HG03565 (cell line): ENCODE data around the gene EPHB4.
"Not testable (repeated sequence)": the region's sequence is repeated elsewhere in the genome, so short reads cannot be mapped to it uniquely, and the experiment has no call there.

ENCODE experiments used
- ATAC-seq: cut with Tn5 transposase; IDR thresholded peaks from one replicate; pipeline ENCODE4 v1.9.1; 2021; ENCODE audit warnings: mild to moderate bottlenecking, moderate library complexity; ENCODE audit not compliant: unreplicated experiment

The EPHB4 gene

DNA sequence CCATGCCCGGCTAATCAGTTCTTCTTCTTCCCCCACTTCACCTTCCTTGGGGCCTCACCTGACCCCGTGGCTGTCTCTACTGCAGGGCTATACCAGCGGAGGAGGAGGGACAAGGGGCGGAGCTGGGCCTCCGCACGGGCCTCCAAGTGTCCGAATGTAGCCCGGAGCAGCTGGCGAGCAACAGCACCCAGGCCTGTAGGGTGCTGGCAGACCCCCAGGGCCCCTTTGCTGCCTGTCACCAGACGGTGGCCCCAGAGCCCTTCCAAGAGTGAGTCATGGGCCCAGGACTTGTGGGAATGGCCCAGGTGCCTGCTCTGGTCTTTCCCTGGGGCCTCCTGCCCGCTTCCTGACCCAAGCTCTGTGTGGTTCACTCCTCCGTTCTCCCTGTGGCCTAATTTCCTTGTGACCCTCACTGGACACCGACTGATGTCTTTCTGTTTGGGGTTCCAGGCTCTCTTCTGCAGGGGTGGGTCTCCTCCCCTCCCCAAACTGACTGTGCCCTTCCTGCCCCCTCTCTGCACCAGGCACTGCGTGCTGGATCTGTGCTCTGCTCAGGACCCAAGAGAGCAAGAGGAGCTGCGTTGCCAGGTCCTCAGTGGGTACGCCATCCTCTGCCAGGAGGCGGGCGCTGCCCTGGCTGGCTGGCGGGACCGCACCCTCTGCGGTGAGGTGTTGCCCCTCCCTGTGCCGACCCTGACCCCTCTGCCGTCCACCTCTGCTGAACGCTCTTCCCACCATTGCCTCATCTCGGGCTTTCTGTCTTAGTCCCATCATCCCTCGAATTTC lies 35.2 kb downstream of the EPHB4 start:
- no peak for ATAC-seq

DNA sequence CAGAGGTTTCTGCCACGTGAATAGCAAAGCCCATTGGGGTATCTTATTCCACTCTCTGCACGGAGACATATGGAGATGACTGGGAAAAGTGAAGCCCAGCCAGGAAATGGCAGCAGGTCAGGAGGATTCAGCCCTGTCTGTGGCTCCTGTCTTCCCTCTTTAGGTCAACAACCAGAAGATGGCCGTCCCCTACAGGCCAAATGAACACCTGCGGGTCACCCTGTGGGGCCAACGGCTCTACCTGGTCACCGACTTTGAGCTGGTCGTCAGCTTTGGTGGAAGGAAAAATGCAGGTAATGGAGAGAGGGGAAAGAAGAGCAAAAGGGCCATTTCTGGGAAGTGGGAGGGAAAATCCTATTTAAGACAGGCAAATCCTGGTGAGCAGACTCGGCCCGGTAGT lies 38.3 kb downstream of the EPHB4 start:
- no peak for ATAC-seq

DNA sequence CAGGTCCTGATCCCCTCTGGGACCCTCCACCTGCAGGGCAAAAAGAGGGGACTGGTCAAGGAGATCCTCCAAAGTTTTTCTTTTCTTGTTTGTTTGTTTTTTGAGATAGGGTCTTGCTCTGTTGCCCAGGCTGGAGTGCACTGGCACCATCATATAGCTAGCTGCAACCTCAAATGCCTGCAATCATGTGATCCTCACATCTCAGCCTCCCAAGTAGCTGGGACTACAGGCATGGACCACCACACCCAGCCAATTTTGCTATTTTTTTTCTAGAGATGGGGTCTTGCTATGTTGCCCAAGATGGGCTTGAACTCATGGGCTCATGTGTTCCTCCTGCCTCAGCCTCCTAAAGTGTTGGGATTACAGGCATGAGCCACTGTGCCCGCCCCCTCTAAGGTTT lies 41.0 kb downstream of the EPHB4 start:
- ATAC-seq: no peak

DNA sequence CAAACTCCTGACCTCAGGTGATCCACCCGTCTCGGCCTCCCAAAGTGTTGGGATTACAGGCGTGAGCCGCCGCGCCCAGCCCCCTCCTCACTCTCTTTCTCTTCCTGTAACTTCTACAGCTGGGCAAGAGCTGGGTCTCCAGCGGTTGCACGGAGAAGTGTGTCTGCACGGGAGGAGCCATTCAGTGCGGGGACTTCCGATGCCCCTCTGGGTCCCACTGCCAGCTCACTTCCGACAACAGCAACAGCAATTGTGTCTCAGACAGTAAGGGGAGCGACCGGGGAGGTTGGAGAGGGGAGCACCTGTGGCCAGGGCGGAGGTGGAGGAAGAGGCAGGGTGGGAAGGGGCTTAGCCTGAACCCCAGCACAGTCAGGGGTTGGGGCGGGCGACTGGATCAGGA lies 41.4 kb downstream of the EPHB4 start:
- ATAC-seq: no peak

DNA sequence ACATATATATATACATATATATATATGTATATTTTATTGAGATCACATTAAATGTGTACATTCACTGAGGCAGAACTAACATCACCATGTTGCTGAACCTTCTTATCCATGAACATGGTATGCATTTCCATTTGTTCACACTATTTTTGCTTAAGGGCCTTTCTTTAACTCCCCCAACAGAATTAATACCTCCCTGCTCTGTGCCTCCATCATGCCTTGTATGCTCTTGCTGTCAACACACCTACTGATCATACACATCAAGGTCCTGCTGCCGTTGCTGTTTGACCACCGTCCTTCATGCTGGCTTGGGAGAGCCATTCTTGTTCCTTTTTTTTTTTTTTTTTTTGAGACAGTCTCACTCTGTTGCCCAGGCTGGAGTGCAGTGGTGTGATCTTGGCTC lies 43.5 kb downstream of the EPHB4 start:
- no peak for ATAC-seq

DNA sequence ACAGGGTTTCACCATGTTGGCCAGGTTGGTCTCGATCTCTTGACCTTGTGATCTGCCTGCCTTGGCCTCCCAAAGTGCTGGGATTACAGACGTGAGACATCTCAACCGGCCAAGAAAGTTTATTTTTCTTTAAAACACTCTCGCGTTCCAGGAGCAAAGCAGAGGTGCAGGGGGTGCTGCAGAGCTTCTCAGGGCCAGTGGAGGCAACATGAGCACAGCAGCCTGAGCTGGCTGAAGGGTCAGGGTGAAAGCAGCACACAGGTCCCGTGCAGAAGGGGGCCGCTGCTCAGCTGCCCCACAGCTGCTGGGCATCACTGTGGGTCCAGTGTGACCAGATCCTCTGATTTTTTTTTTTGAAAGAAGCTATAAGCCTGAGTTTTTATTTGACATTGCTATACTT lies 46.1 kb downstream of the EPHB4 start:
- no peak for ATAC-seq

DNA sequence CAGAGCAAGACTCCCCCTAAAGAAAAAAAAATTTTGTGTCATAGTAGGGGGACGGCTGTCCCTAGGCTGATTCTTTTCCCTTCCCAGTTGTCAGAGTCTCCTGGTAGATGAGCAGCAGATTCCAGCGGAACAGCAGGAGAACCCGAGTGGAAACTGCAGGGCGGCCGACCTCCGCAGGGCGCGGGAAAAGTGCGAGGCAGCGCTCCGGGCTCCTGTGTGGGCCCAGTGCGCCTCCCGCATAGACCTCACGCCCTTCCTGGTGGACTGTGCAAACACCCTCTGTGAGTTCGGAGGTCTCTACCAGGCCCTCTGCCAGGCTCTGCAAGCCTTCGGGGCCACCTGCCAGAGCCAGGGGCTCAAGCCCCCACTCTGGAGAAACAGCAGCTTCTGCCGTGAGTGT lies 48.0 kb downstream of the EPHB4 start:
- ATAC-seq: no peak

DNA sequence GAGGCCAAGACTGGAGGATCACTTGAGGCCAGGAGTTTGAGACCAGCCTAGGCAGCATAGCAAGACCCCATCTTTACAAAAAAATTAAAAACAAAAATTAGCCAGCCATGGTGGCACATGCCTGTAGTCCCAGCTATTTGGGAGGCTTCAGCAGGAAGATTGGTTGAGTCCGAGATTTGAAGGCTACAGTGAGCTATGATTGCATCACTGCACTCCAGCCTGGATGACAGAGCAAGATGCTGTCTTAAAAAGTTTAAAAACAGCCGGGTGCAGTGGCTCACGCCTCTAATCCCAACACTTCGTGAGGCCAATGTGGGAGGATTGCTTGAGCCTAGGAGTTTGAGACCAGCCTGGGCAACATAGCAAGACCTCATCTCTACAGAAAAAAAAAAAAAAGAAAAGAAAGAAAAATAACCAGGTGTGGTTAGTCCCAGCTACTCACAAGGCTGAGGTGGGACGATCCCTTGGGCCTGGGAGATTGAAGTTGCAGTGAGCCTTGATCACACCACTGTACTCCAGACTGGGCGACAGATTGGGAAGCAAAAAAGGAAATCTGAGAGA lies 49.2 kb downstream of the EPHB4 start:
- no peak for ATAC-seq

DNA sequence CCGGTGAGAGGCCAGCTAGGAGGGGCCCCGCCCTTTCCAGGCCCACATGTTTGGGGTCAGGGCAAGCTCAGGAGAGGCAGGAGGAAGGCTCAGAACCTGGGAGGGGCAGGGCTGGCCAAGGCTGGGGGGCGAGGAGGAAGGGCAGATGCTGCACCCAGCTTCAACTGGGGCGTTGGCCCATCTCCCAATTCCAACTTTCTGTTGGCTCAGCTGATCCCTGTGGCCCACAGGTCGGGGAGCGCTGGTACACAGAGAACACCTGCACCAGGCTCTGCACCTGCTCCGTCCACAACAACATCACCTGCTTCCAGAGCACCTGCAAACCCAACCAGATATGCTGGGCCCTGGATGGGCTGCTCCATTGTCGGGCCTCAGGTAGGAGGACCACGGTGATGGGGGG lies 53.8 kb downstream of the EPHB4 start:
- no peak for ATAC-seq

DNA sequence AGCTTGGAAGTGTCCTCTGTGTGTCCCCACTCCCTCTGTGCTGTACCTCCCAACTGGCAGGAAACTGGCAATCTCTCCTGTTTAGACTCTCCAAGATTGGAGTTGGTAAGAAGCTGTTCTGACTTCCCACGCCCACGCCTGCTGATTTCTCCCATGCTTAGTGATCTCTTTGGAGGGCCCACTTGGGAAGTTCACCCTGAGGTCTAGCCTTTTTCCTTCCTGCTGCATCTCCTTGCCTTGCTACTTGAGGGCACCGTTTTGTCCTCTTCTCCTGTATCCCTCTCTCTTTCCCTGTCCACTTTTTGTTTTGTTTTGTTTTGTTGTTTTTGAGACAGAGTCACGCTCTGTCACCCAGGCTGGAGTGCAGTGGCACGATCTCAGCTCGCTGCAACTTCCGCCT lies 58.5 kb downstream of the EPHB4 start:
- ATAC-seq: no peak

DNA sequence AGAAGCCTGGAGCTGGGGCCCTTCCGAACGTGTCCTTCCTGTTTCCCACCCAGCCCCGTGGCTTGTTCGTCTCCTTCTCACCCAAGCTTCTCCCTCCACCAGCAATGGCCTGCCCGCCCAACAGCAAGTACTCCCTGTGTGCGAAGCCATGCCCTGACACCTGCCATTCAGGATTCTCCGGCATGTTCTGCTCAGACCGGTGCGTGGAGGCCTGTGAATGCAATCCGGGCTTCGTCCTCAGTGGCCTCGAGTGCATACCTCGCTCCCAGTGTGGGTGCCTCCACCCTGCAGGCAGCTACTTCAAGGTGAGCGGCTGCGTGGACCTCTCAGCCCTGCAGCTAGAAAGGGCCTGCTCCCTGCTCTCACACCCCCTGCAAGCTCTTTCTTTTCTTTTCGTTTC lies 62.1 kb downstream of the EPHB4 start:
- no peak for ATAC-seq

DNA sequence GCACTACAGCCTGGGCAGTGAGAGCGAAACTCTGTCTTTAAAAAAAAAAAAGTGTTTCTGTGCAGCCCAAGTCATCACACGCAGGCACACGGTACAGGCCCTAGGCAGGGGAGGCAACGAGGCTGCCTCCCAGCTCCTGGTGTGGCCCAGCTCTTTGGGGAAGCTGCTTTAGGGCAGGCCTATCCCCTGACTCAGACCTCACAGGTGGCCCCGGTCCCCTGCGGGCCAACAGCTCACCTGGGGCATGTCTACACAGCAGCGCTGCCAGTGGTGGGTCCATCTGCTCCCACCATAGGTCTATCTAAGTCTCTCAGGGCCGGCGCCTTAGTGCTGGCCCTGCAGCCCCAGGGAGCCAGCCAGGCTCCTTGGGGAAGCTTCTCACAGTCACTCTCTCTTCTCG lies 62.5 kb downstream of the EPHB4 start:
- ATAC-seq: no peak

DNA sequence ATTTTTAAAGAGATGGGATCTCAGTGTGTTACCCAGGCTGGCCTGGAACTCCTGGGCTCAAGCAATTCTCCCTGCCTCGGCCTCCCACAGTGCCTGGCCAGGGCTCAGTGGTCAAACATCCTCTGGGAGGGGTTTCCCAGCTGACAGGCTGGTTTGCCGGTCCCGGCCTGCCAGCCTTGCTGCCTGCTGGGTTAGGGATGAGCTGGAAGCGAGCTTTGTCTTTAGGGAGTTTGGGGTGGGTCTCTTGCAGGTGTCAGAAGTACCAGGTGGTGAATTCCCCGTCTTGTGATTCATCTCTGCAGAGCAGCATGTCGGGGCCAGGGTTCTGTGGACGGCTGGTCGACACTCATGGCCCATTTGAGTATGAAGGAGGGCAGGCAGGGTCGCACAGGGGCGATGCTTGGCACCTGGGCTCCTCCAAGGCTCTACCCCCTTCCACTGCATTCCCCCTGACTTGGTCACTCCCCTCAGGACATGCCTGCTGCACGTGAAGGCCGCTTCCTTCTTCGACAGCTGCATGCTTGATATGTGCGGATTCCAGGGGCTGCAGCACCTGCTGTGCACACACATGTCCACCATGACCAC lies 63.7 kb downstream of the EPHB4 start:
- ATAC-seq: no peak

DNA sequence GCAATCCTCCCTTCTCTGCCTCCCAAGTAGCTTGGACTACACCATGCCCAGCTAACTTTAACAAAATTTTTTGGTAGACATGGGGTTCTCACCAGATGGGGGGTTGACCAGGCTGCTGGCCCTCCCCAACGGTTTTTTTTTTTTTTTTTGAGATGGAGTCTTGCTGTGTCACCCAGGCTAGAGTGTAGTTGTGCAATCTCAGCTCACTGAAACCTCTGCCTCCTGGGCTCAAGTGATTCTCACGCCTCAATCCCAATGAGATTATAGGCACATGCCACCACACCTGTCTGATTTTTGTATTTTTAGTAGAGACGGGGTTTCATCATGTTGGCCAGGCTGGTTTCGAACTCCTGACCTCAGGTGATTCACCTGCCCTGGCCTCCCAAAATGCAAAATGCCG lies 64.5 kb downstream of the EPHB4 start:
- ATAC-seq: not testable (repeated sequence)

DNA sequence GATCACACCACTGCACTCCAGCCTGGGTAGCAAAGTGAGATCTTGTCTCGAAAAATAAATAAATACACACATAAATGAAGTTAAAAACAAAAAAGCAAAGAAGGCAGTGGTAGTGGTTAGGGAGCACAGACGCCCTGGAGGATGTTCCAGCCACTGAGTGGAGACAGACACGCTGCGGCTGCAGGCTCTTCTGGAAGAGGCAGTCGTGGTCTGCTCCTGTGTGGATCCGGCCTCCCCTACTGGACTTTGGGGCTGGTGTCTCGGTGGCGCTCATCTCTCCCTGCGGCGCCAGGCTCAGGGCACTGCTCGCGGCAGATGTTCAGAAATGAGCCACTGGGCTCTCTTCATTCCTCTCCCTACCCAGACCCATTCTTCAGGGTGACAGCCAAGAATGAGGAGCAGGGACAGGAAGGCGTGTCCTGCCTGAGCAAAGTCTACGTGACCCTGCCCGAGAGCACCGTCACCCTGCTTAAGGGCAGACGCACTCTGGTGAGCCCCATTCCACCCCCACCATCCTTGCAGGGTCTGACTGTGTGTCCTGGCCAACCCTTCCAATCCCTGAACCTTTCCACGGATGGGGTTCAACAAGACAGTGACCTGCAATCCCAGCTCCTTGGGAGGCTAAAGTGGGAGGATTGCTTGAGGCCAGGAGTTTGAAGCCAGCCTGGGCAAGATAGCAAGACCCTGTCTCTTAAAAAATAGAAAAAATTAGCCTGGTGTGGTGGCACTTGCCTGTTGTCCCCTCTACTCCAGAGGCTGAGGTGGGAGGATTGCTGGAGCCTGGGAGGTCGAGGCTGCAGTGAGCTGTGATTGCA lies 67.8 kb downstream of the EPHB4 start:
- no peak for ATAC-seq

DNA sequence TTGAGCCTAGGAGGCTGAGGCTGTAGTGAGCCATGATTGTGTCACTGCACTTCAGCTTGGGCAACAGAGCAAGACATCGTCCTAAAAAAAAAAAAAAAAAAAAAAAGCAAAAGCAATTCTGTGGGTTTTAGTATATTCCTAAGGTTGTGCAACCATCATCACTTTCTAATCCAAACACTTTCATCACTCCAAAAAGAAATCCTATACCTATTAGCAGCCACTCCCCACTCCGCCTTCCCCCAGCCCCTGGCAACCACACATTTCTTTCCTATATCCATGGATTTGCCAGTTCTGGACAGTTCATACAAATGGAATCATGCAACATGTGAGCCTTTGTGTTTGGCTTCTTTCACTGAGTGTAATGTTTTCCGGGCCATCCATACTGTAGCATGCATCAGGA lies 73.6 kb downstream of the EPHB4 start:
- ATAC-seq: no peak

DNA sequence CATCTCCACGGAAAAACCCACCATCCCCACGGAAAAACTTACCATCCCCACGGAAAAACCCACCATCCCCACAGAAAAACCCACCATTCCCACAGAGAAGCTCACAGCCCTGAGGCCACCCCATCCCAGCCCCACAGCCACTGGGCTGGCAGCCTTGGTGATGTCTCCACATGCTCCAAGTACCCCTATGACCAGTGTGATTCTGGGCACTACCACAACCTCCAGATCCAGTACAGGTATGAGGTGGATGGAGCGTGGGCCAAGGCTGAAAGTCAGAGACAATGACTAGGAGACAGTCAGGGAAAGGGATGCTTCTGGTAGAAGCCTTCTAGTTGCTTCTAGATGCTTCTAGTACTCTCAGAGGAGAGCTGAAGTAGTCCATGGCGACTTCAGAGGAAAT lies 74.3 kb downstream of the EPHB4 start:
- no peak for ATAC-seq
